AG10803 (cell line): Measurements from ENCODE around the gene C11orf86.

Source experiments
- DNase-seq: peaks from one replicate; pipeline ENCODE4 v3.0.0; 2010; ENCODE audit warnings: low read depth
- H3K4me3 ChIP-seq: 2 replicates; pipeline ENCODE4 v1.5.1; 2011; ENCODE audit warnings: mild to moderate bottlenecking, low read length, control low read depth
- TF ChIP-seq, protein P1 (sequence below): conservative IDR thresholded peaks from 2 replicates; pipeline ENCODE4 v1.5.1; 2011; ENCODE audit warnings: mild to moderate bottlenecking, low read length, control low read depth, inconsistent platforms

The C11orf86 gene

DNA sequence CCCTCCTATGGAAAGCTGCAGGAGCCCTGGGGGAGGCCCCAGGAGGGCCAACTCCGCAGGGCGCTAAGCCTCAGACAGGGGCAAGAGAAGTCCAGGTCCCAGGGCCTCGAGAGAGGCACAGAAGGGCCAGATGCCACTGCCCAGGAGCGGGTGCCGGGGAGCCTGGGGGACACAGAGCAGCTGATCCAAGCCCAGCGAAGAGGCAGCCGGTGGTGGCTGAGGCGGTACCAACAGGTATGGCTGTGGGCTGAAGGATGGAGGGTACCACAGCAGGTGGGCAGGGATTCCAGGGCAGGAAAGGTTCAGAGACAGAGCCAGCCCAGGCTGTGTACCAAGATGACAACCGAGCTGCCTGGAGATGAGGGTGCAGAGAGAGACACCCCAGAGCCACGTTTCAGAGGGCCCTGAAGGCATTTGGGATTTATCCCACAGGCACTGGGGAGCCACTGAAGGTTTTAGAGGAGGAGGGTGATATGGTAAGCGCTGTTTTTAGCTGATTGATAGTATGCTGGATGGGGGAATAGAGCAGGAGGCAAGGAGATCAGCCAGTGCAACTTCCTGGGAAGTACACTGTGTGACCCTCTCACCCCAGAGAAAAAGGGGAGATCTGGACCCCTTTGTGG lies 412 bp downstream of the C11orf86 start:
- H3K4me3 ChIP-seq = no peak overlapping the region
- no peak for DNase-seq
- TF ChIP-seq, protein P1, sequence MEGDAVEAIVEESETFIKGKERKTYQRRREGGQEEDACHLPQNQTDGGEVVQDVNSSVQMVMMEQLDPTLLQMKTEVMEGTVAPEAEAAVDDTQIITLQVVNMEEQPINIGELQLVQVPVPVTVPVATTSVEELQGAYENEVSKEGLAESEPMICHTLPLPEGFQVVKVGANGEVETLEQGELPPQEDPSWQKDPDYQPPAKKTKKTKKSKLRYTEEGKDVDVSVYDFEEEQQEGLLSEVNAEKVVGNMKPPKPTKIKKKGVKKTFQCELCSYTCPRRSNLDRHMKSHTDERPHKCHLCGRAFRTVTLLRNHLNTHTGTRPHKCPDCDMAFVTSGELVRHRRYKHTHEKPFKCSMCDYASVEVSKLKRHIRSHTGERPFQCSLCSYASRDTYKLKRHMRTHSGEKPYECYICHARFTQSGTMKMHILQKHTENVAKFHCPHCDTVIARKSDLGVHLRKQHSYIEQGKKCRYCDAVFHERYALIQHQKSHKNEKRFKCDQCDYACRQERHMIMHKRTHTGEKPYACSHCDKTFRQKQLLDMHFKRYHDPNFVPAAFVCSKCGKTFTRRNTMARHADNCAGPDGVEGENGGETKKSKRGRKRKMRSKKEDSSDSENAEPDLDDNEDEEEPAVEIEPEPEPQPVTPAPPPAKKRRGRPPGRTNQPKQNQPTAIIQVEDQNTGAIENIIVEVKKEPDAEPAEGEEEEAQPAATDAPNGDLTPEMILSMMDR = no peak

DNA sequence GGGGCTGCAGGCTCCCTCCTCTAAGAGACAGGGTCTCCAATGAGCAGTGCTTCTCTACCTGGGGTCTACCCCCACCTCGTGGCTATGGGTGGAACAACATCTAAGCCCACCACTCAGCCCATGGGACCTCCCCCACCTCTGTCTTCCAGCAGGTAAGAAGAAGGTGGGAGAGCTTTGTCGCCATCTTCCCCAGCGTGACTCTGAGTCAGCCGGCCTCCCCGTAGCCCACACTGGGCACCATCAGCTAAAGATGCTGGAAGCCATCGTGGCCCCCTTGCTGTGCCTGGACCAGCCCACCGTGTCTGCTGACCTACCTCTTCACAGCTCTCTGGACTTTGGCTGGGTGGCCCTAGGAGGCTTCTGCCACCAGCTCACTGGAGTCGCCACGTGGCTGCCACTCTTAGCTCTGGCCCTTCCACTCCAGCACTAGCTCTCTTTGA lies 944 bp downstream of the C11orf86 start:
- DNase-seq = no peak
- TF ChIP-seq, protein P1 = peak; percentile 77
- H3K4me3 ChIP-seq = no peak overlapping the region

DNA sequence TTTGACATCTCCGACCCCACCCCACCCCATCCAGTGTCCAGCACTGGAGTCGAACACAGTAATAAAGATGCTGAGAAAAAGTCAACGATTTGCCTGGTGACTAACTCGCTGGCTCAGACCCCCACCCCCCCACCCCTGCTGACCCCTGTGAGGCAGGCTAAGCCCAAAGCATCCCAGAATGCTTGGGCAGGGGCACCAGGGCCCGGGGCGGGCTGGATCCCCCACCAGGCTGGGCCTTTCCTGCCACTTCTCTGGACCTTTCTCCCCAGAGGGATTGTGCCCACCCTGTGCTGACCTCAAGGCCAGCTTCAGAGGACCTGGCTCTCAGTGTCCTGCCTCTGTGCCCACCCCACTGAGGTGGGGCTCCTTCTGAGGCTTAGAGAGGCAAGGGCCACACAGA lies 1.8 kb downstream of the C11orf86 start:
- no peak for DNase-seq
- TF ChIP-seq, protein P1 = no peak
- no peak overlapping the region for H3K4me3 ChIP-seq

DNA sequence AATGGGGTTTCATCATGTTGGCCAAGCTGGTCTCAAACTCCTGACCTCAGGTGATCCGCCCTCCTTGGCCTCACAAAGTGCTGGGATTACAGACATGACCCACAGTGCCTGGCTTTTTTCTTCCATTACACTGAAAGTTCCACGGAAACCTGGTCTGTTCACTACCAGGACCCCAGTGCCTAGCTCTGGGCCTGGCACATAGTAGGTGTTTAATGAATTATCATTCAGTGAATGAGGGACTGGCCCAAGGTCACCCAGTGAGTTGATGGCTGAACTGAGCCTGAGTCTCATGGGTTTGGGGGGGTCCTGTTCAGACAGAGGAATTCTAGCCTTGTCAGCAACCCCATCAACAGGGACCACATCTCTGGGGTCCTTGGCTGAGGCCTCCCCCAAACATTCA lies 3.1 kb downstream of the C11orf86 start:
- TF ChIP-seq, protein P1 = no peak
- no peak overlapping the region for H3K4me3 ChIP-seq
- no peak for DNase-seq

DNA sequence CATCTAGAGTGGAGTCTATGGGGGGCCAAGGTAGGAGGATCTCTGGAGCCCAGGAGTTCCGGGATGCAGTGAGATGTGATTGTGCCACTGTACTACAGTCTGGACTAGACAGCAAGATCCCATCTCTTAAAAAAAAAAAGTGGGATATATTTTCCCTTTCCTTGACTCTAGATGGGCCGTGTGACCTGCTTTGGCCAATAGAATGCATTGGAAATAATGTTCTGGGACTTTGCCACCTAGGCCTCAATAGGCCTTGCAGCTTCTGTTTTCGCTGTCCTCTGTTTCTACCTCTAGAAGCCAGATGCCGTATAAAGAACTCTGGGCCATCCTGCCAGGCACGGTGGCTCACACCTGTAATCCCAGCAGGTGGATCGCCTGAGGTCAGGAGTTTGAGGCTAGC lies 3.6 kb downstream of the C11orf86 start:
- TF ChIP-seq, protein P1 = no peak
- no peak overlapping the region for H3K4me3 ChIP-seq
- no peak for DNase-seq

DNA sequence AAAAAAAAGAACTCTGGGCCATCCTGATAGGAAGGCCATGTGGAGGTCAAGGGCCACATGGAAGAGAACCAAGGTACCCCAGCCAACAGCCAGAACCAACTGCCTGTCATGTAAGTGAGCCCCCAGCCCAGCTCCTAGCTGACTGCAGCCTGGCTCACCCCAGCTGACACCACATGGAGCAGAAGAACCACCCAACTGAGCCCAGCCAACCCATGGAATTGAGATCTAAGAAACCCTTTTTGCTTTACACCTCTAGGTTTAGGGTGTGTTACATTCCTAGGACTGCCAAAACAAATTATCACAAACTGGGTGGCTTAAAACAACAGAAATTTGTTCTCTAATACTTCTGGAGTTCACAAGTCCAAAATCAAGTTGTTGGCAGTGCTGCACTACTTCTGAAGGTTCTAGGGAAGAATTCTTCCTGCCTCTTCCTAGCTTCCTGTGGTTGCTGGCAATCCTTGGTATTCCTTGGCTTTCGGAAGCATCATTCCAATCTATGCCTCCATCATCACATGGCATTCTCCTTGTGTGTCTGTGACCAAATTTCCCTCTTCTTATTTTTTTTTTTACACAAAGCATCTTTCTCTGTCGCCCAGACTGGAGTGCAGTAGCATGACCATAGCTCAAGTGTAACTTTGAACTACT lies 4.4 kb downstream of the C11orf86 start:
- H3K4me3 ChIP-seq = no peak overlapping the region
- peak; percentile 86 for DNase-seq
- TF ChIP-seq, protein P1 = no peak

DNA sequence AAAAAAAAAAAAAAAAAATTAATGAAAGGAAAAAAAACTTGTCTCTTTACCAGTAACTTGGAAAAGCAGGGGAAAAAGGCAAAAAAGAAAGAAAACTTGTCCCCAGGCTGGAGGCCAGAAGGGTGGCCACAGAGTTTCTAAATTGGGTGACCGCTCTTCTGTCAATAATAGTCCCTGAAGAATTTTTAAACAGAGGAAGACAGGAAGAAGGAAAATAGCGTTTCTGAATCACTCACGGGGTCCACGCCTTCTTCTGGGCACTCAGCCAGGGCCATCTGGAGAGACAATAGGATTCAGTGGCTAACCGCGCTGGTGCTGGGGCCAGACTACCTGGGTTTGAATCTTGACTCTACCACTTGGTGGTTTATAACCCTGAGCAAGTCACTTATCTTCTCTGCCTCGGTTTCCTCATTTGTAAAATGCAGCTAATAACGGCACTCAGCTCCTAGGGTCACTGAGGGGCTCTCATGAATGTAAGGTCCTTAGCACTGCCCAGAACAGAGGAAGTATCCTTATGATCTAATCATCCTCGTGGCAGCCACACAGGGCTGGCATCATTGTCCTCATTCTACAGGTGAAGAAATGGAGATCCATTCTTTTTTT lies 7.0 kb downstream of the C11orf86 start:
- TF ChIP-seq, protein P1 = no peak
- peak; percentile 91 for DNase-seq

More for the DNA sequence above, 7.0 kb downstream of the C11orf86 start:
- H3K4me3 ChIP-seq = no peak overlapping the region
